SK-N-SH treated with all-trans-retinoic acid at 6 μM for 48 hours (cell line): ENCODE measurements around the gene PTPN22.
A peak's percentile ranks its signal among the peaks of the same experiment; 100 is the strongest.

ENCODE experiments used
- ATAC-seq: fragments of 200-7000 bp; cut with Tn5 transposase; 3 replicates; pipeline ENCODE4 v1.9.1; 2020; ENCODE audit warnings: mild to moderate bottlenecking, moderate library complexity
- ARNTL ChIP-seq: fragments of 450-650 bp; formaldehyde crosslinking; IDR thresholded peaks from 2 replicates; pipeline ENCODE4 v1.5.0; 2020; ENCODE audit warnings: low read depth, mild to moderate bottlenecking, moderate library complexity, borderline replicate concordance
- BACH2 ChIP-seq: fragments of 250-450 bp; sonication (Bioruptor Pico); IDR thresholded peaks from 2 replicates; pipeline ENCODE4 v1.9.0; 2021; ENCODE audit warnings: mild to moderate bottlenecking, borderline replicate concordance
- CREB5 ChIP-seq: fragments of 250-450 bp; sonication (Bioruptor Pico); IDR thresholded peaks from 2 replicates; pipeline ENCODE4 v1.5.1; 2020; ENCODE audit warnings: low read depth, mild to moderate bottlenecking, moderate library complexity
- CSDC2 ChIP-seq: fragments of 250-450 bp; sonication (Bioruptor Pico); IDR thresholded peaks from 2 replicates; pipeline ENCODE4 v1.5.0; 2020; ENCODE audit warnings: mild to moderate bottlenecking, moderate library complexity
- ESRRG ChIP-seq: fragments of 250-450 bp; sonication (Bioruptor Pico); IDR thresholded peaks from 2 replicates; pipeline ENCODE4 v1.6.1; 2021; ENCODE audit warnings: mild to moderate bottlenecking
- ISL1 ChIP-seq: fragments of 250-450 bp; sonication (Bioruptor Pico); IDR thresholded peaks from 2 replicates; pipeline ENCODE4 v2.1.2; 2022; ENCODE audit warnings: mild to moderate bottlenecking, moderate library complexity
- PATZ1 ChIP-seq: fragments of 250-450 bp; sonication (Bioruptor Pico); IDR thresholded peaks from 2 replicates; pipeline ENCODE4 v1.8.0; 2020; ENCODE audit warnings: mild to moderate bottlenecking, moderate library complexity, borderline replicate concordance
- PPARA ChIP-seq: fragments of 250-450 bp; sonication (Bioruptor Pico); IDR thresholded peaks from 2 replicates; pipeline ENCODE4 v1.5.0; 2020; ENCODE audit warnings: mild to moderate bottlenecking, borderline replicate concordance
- RARB ChIP-seq: fragments of 250-450 bp; sonication (Bioruptor Pico); IDR thresholded peaks from 2 replicates; pipeline ENCODE4 v1.8.0; 2021; ENCODE audit warnings: mild to moderate bottlenecking, moderate library complexity
- SNAI2 ChIP-seq: fragments of 250-450 bp; sonication (Bioruptor Pico); IDR thresholded peaks from 2 replicates; pipeline ENCODE4 v1.5.0; 2020; ENCODE audit warnings: mild to moderate bottlenecking, moderate library complexity
- TCF4 ChIP-seq: fragments of 250-450 bp; sonication (Bioruptor Pico); IDR thresholded peaks from 2 replicates; pipeline ENCODE4 v1.8.0; 2021; ENCODE audit warnings: mild to moderate bottlenecking, moderate library complexity, borderline replicate concordance
- TOX ChIP-seq: fragments of 250-450 bp; sonication (Bioruptor Pico); IDR thresholded peaks from 2 replicates; pipeline ENCODE4 v1.8.0; 2021; ENCODE audit warnings: mild to moderate bottlenecking, moderate library complexity, borderline replicate concordance
- TSHZ2 ChIP-seq: fragments of 250-450 bp; sonication (Bioruptor Pico); IDR thresholded peaks from 2 replicates; pipeline ENCODE4 v1.5.0; 2020; ENCODE audit warnings: mild to moderate bottlenecking, moderate library complexity
- ZC3H10 ChIP-seq: fragments of 250-450 bp; sonication (Bioruptor Pico); IDR thresholded peaks from 2 replicates; pipeline ENCODE4 v1.5.1; 2021; ENCODE audit warnings: mild to moderate bottlenecking, moderate library complexity
- ZFP3 ChIP-seq: fragments of 250-450 bp; sonication (Bioruptor Pico); IDR thresholded peaks from 2 replicates; pipeline ENCODE4 v1.5.0; 2020; ENCODE audit warnings: mild to moderate bottlenecking, moderate library complexity
- ZNF565 ChIP-seq: fragments of 450-650 bp; formaldehyde crosslinking; conservative IDR thresholded peaks from 2 replicates; pipeline ENCODE4 v1.5.0; 2020; ENCODE audit warnings: low read depth, mild to moderate bottlenecking, moderate library complexity
- ZNF70 ChIP-seq: fragments of 450-650 bp; formaldehyde crosslinking; IDR thresholded peaks from 2 replicates; pipeline ENCODE4 v1.5.0; 2020; ENCODE audit warnings: mild to moderate bottlenecking, moderate library complexity
- ZNF8 ChIP-seq: fragments of 450-650 bp; formaldehyde crosslinking; IDR thresholded peaks from 2 replicates; pipeline ENCODE4 v1.5.0; 2020; ENCODE audit warnings: mild to moderate bottlenecking, moderate library complexity
- TF ChIP-seq, protein P1 (sequence below): fragments of 250-450 bp; sonication (Bioruptor Pico); IDR thresholded peaks from 2 replicates; pipeline ENCODE4 v1.5.1; 2021; ENCODE audit warnings: mild to moderate bottlenecking, moderate library complexity
- TF ChIP-seq, protein P2 (sequence below): fragments of 250-450 bp; sonication (Bioruptor Pico); IDR thresholded peaks from 2 replicates; pipeline ENCODE4 v1.8.0; 2021; ENCODE audit warnings: low read depth, mild to moderate bottlenecking, moderate library complexity, borderline replicate concordance

The PTPN22 gene

GRCh38 chr1:113836534-113836933, 35.0 kb downstream of the PTPN22 start:
- TF ChIP-seq RARB (no peak), ZNF70 (CRISPR knock-in tag) (no peak), PATZ1 (CRISPR knock-in tag) (no peak), BACH2 (no peak), SNAI2 (CRISPR knock-in tag) (no peak)
- ATAC-seq, result no peak

DNA sequence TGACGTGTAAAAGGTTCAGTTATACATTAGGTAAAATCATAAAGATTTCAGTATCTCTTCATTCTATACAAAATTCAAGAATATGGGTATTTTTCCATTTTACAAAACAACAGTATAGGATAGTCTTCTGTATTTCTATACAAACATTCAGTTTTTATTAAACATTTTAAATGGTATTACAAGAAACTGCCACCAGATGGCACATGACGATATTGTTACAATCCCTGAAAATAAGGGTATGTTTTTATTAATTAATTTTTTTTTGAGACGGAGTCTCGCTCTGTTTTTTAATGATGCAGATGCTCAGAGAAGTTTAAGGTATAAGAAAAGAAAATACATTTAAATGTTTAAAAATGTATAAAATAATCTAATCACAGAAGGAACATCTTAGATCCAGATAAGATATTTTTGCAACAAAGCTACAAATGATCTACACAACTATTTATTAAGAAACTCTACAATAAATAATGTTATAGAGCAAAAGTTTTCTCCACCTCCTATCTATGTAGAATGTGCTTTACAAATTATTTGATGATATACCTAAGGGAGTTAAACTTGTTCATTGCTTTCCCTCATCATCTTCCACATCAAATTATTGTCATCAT, 35.7 kb downstream of the PTPN22 start:
- TF ChIP-seq ISL1 (no peak), TCF4 (no peak), SNAI2 (CRISPR knock-in tag) (no peak), ZNF70 (CRISPR knock-in tag) (no peak), CSDC2 (CRISPR knock-in tag) (no peak), ZNF565 (CRISPR knock-in tag) (no peak), CREB5 (CRISPR knock-in tag) (no peak), ZC3H10 (CRISPR knock-in tag) (no peak), ESRRG (CRISPR knock-in tag) (no peak), ARNTL (CRISPR knock-in tag) (no peak), TOX (CRISPR knock-in tag) (no peak)
- TF ChIP-seq, protein P1, sequence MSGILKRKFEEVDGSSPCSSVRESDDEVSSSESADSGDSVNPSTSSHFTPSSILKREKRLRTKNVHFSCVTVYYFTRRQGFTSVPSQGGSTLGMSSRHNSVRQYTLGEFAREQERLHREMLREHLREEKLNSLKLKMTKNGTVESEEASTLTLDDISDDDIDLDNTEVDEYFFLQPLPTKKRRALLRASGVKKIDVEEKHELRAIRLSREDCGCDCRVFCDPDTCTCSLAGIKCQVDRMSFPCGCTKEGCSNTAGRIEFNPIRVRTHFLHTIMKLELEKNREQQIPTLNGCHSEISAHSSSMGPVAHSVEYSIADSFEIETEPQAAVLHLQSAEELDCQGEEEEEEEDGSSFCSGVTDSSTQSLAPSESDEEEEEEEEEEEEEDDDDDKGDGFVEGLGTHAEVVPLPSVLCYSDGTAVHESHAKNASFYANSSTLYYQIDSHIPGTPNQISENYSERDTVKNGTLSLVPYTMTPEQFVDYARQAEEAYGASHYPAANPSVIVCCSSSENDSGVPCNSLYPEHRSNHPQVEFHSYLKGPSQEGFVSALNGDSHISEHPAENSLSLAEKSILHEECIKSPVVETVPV (CRISPR knock-in tag), result no peak
- TF ChIP-seq, protein P2, sequence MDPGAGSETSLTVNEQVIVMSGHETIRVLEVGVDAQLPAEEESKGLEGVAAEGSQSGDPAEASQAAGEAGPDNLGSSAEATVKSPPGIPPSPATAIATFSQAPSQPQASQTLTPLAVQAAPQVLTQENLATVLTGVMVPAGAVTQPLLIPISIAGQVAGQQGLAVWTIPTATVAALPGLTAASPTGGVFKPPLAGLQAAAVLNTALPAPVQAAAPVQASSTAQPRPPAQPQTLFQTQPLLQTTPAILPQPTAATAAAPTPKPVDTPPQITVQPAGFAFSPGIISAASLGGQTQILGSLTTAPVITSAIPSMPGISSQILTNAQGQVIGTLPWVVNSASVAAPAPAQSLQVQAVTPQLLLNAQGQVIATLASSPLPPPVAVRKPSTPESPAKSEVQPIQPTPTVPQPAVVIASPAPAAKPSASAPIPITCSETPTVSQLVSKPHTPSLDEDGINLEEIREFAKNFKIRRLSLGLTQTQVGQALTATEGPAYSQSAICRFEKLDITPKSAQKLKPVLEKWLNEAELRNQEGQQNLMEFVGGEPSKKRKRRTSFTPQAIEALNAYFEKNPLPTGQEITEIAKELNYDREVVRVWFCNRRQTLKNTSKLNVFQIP, result no peak
- peak; percentile 47; the same call in 1 of the 3 replicates for ATAC-seq

- ATAC-seq, result no peak
- TF ChIP-seq ARNTL (CRISPR knock-in tag) (no peak), ZNF8 (CRISPR knock-in tag) (no peak), TOX (CRISPR knock-in tag) (no peak), CSDC2 (CRISPR knock-in tag) (no peak), ZNF70 (CRISPR knock-in tag) (no peak), ZC3H10 (CRISPR knock-in tag) (no peak), ZNF565 (CRISPR knock-in tag) (no peak), PPARA (CRISPR knock-in tag) (no peak), PATZ1 (CRISPR knock-in tag) (no peak), TSHZ2 (CRISPR knock-in tag) (no peak), ZFP3 (CRISPR knock-in tag) (no peak)
These were observed 36.8 kb downstream of the PTPN22 start for GRCh38 chr1:113834716-113835115.
